Gastrocnemius medialis (tissue), 4 donors: ENCODE measurements around the gene ZDHHC8. TPM values are rescaled to one million over a fixed set of nuclear protein-coding genes. Genes with fewer than 3 reads are reported as not detected.

Experiments
- ATAC-seq, 2 donors: fragments of 150-250 bp; one replicate each; pipeline ENCODE4 v1.9.1; 2016
- DNase-seq, 2 donors: peaks; one replicate each; pipeline ENCODE4 v3.0.0-alpha.2; 2019
- H3K27ac ChIP-seq, 4 donors: fragments of 200-600 bp; sonication (generic); 1 replicate in 1 of 4; 2 replicates in 3 of 4; pipeline ENCODE4 v1.5.1; 2016 to 2018; ENCODE audit warnings: mild to moderate bottlenecking in 2 of 4, moderate library complexity in 1 of 4
- H3K27me3 ChIP-seq, 3 donors: fragments of 200-600 bp; sonication (generic) in 2 of 3; 1 replicate in 1 of 3; 2 replicates in 2 of 3; pipeline versions ENCODE4 v1.5.1 to v1.6.0; 2016 to 2019; ENCODE audit warnings: mild to moderate bottlenecking in 1 of 3, moderate library complexity in 1 of 3
- H3K36me3 ChIP-seq, 2 donors: fragments of 200-600 bp; sonication (generic) in 1 of 2; one replicate each; pipeline ENCODE4 v1.5.1; 2017 to 2018
- H3K4me1 ChIP-seq, 2 donors: fragments of 200-600 bp; sonication (generic) in 1 of 2; one replicate each; pipeline ENCODE4 v1.5.1; 2016 to 2017; ENCODE audit warnings: mild to moderate bottlenecking in 2 of 2
- H3K4me3 ChIP-seq, 4 donors: fragments of 200-600 bp; sonication (generic) in 3 of 4; 1 replicate in 1 of 4; 2 replicates in 3 of 4; pipeline ENCODE4 v1.5.1; 2016 to 2019; ENCODE audit warnings: mild to moderate bottlenecking in 2 of 4
- H3K9me3 ChIP-seq, 3 donors: fragments of 200-600 bp; sonication (generic) in 2 of 3; 1 replicate in 1 of 3; 2 replicates in 2 of 3; pipeline ENCODE4 v1.5.1; 2016 to 2019
- POLR2A ChIP-seq, 2 donors: fragments of 450-650 bp; IDR thresholded peaks; one replicate each; pipeline ENCODE4 v1.6.1; 2017; ENCODE audit warnings: antibody characterized with exemption in 2 of 2, mild to moderate bottlenecking in 2 of 2, moderate library complexity in 2 of 2
- in situ Hi-C, 4 donors: fragments of 200-750 bp; cut with MboI; loops; one replicate each; pipeline versions ENCODE4 v1.15.0 to v1.8.0; 2017; ENCODE audit warnings: low sequenced_read_pairs in 4 of 4
- intact Hi-C: fragments of 100-400 bp; cut with DNase I; formaldehyde crosslinking; loops from one replicate; pipeline ENCODE4 v1.15.1; 2023; ENCODE audit warnings: low total_unique reads
- total RNA-seq, 4 donors: library from RNA; depleted of rRNA; stranded (reverse); fragments of >200 nt; gene quantifications; one replicate each; pipeline versions ENCODE4 v1.1.0 to v1.2.3, GENCODE V29; 2016
- TF ChIP-seq, protein P1 (sequence below), 5 experiments: fragments of 450-650 bp in 3 of 5; fragments of 200-600 bp in 2 of 5; sonication (generic) in 2 of 5; IDR thresholded peaks in 4 of 5; conservative IDR thresholded peaks in 1 of 5; 1 replicate in 4 of 5; 2 replicates in 1 of 5; pipeline ENCODE4 v1.5.1; 2016 to 2019; ENCODE audit warnings: antibody characterized with exemption in 5 of 5, mild to moderate bottlenecking in 3 of 5, moderate library complexity in 3 of 5

ZDHHC8 gene
- total RNA-seq, 4 donors from 2014 or later, result 7.3 to 15.8 (median 12.8) TPM

DNA sequence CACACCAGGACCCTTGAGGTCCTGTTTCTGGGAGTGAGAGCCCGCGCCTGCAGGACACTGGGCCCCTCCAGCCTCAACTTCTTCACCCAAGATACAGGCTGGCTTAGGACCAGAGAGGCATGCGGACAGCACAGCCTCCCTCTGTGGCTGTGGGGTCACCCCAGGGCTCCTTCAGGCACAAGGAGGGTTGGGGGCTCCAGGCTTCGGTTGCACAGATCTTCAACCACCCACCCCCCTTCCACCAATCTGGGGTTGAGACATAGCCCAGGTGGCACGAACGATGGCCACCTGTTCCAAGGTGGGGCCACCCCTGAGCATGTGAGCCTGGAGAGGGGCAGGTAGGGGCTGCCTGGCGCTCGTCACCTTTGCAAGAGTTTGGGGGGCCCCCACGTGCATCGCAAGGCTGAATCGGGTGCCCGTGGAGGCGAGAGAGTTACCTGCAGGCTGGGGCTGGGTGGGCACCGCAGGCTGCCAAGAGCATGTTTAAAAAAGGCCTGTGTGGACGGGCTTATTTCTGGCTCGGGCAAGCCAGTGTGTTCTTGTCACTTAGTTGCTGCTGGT lies 1.2 kb downstream of the ZDHHC8 start:
- Histone ChIP-seq H3K9me3 (no peaks in the 10 kb centered on the region), H3K27me3 (no peaks in the 10 kb centered on the region), H3K4me1 (peaks cover 41 to 66% of the 10 kb centered on the region in 2 donors), H3K36me3 (no peaks in the 10 kb centered on the region), H3K27ac (peak overlapping the region; percentile 77 to 85 (median 80)), H3K4me3 (peak overlapping the region; percentile 67 to 98 (median 86))
- in situ Hi-C loops, result no loop called here
- intact Hi-C loops, result loop anchor here (5.0 kb wide), 1 partner anchor 110 kb away; the partner anchor contains the start of gene TANGO2
- no peak for ATAC-seq
- DNase-seq, result no peak
- TF ChIP-seq, protein P1, sequence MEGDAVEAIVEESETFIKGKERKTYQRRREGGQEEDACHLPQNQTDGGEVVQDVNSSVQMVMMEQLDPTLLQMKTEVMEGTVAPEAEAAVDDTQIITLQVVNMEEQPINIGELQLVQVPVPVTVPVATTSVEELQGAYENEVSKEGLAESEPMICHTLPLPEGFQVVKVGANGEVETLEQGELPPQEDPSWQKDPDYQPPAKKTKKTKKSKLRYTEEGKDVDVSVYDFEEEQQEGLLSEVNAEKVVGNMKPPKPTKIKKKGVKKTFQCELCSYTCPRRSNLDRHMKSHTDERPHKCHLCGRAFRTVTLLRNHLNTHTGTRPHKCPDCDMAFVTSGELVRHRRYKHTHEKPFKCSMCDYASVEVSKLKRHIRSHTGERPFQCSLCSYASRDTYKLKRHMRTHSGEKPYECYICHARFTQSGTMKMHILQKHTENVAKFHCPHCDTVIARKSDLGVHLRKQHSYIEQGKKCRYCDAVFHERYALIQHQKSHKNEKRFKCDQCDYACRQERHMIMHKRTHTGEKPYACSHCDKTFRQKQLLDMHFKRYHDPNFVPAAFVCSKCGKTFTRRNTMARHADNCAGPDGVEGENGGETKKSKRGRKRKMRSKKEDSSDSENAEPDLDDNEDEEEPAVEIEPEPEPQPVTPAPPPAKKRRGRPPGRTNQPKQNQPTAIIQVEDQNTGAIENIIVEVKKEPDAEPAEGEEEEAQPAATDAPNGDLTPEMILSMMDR (IDR thresholded peaks at IDR 0.05 in 4 of 5, conservative IDR thresholded peaks at IDR 0.05 in 1 of 5), result no peak
- no peak for TF ChIP-seq POLR2A (IDR thresholded peaks at IDR 0.05)

DNA sequence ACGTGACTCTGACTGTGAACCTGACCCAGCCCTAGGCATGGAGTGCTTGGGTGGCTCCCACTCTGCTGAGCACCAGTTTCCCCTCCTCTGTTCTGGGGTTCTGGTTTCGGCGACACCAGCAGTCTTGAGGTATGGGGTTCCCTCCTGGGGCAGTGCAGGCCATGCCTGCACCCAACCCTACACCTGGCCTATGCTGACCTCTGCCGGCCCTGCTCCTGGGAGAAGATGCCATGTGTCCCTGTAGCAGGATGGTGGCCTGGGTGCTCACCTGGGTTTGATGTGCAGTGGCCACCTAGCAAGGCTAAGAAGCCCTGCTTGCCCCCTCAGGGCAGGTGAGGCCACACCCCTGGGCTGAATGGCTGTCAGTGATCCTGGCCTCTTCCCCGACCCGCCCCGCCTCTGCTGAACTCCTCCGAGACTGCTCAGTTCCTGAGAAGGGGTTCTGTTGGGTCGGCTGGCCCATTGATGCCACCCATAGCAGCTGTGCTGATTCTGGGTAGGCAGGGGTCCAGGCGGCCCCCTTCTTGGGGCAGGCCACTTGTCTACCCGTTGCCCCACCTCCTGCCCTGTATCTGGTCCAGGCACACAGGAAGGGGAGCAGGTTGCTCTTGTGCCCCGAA lies 2.4 kb downstream of the ZDHHC8 start:
- in situ Hi-C loops, result no loop called here

GRCh38 chr22:20135265-20135664 lies 3.7 kb downstream of the ZDHHC8 start:
- Histone ChIP-seq H3K4me3 (no peak overlapping the region), H3K9me3 (no peaks in the 10 kb centered on the region), H3K27ac (no peak overlapping the region), H3K4me1 (peaks cover 47 to 71% of the 10 kb centered on the region in 2 donors), H3K27me3 (no peaks in the 10 kb centered on the region), H3K36me3 (no peaks in the 10 kb centered on the region)
- DNase-seq (no peak), ATAC-seq (no peak)
- TF ChIP-seq, protein P1 (IDR thresholded peaks at IDR 0.05 in 4 of 5, conservative IDR thresholded peaks at IDR 0.05 in 1 of 5), result no peak
- no peak for TF ChIP-seq POLR2A (IDR thresholded peaks at IDR 0.05)
- intact Hi-C loops, result no loop called here
- in situ Hi-C loops, result no loop called here

More for the DNA sequence above, 2.4 kb downstream of the ZDHHC8 start:
- Histone ChIP-seq H3K36me3 (no peaks in the 10 kb centered on the region), H3K27me3 (no peaks in the 10 kb centered on the region), H3K9me3 (no peaks in the 10 kb centered on the region), H3K4me3 (no peak overlapping the region), H3K27ac (no peak overlapping the region), H3K4me1 (peaks cover 47 to 74% of the 10 kb centered on the region in 2 donors)
- TF ChIP-seq, protein P1 (IDR thresholded peaks at IDR 0.05 in 4 of 5, conservative IDR thresholded peaks at IDR 0.05 in 1 of 5), result no peak
- TF ChIP-seq POLR2A (IDR thresholded peaks at IDR 0.05), result no peak
- intact Hi-C loops, result loop anchor here (5.0 kb wide), 1 partner anchor 112 kb away; the partner anchor contains the start of gene TANGO2
- DNase-seq (no peak), ATAC-seq (no peak)

- intact Hi-C loops (no loop called here), in situ Hi-C loops (no loop called here)
- ATAC-seq, result no peak
- no peaks in the 10 kb centered on the region for H3K36me3 ChIP-seq
- H3K4me1 ChIP-seq, result peaks cover 47 to 65% of the 10 kb centered on the region in 2 donors
- TF ChIP-seq, protein P1 (IDR thresholded peaks at IDR 0.05 in 4 of 5, conservative IDR thresholded peaks at IDR 0.05 in 1 of 5), result no peak
- no peak for TF ChIP-seq POLR2A (IDR thresholded peaks at IDR 0.05)
- peak overlapping the region in 1 of 4 donors; percentile 9 for H3K27ac ChIP-seq
- DNase-seq, result no peak
- no peaks in the 10 kb centered on the region for H3K27me3 ChIP-seq
- H3K9me3 ChIP-seq, result no peaks in the 10 kb centered on the region
- no peak overlapping the region for H3K4me3 ChIP-seq
Observed at GRCh38 chr22:20135806-20136602, 4.4 kb downstream of the ZDHHC8 start.
